ENCODE results near the gene ZDHHC12. TPM values are rescaled to one million over a fixed set of nuclear protein-coding genes. Genes with fewer than 3 reads are reported as not detected.
"Not testable (repeated sequence)": the region's sequence is repeated elsewhere in the genome, so short reads cannot be mapped to it uniquely, and the experiment has no call there.

The ZDHHC12 gene
- polyA plus RNA-seq, 4 donors, result 44.6 to 99.3 (median 68.6) TPM

DNA sequence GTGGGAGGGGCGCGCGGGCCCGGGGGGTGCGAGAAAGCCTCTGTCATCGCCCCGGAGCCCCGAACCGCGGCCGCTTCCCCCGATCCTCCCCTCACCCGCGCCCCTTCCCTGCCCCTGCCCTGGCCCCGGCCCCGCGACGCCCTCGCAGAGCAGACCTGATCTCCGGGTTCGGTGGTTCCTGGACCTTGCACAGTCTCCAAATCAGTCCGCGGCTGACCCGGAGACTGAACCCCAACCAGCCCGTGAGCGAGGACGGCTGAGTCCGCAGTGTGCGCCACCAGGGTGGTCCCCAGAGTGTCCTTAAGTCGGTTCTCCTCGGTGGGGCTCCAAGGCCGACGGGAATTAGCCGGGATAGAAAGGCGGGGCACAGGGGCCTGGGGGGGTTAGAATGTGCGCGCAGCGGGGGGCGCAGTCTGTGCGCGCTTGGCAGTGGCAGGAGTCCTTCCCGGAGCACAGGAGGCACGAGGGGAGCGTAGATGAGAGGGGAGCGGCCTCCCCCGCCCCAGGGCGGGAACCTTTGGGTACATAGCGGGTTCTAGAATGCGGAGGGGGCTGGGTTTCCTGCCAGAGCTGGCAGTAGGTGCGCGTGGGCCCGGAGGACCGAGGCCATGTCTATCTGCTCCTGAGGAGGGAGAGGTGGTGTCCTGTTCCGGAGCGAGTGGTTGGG, 20.8 kb downstream of the ZDHHC12 start:
- peak; percentile 40 to 60 for DNase-seq
- Histone ChIP-seq H3K27me3 (ENCODE audit: control insufficient read depth in 3 of 3, insufficient read depth in 3 of 3, low read length in 3 of 3) (no peaks in the 10 kb centered on the region), H3K36me3 (ENCODE audit: control insufficient read depth in 3 of 3, insufficient read depth in 2 of 3, low read depth in 1 of 3, low read length in 3 of 3) (peaks cover 0 to 11% (median 0%) of the 10 kb centered on the region in 3 donors), H3K4me1 (ENCODE audit: control insufficient read depth in 3 of 3, insufficient read depth in 2 of 3, low read depth in 1 of 3, low read length in 2 of 3) (no peaks in the 10 kb centered on the region), H3K9me3 (ENCODE audit: control insufficient read depth in 2 of 2, insufficient read depth in 1 of 2, low read depth in 1 of 2, low read length in 1 of 2) (no peaks in the 10 kb centered on the region), H3K27ac (ENCODE audit: low read depth in 1 of 3, low read length in 2 of 3) (peak overlapping the region in 1 of 3 donors; percentile 81), H3K4me3 (ENCODE audit: low read depth in 1 of 3, low read length in 3 of 3) (peak overlapping the region; percentile 48 to 76 (median 60))
- WGBS, 3 donors, result 7 to 9% (median 8%) methylated on average over 30 to 55 of the region's 55 CpGs
- FAIRE-seq, result no peak

DNA sequence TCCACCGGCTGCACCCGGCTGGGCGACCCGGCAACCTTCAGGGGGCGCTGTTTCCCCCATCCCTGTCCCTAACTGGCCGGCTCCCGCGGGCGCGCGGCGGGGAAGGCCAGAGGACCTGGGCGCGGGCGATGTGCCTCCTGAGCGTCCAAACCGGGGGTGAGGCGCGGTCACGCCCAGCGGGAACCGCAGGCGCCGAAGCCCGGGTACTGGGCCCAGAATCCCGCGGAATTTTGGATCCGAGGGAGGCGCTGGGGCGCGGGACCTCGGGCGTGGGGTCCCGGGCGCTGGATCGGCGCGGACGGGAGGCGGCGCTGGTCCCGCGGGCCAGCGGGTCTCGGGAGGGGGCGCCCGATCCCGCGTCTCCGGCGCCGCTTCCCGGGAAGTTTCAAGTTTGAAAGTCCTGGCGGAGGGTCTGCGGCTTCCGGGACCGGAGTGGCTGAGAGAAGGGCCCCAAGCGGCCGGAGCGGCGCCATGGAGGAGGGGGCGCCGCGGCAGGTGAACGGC, 21.4 kb downstream of the ZDHHC12 start, which contains the start of gene PKN3:
Gene PKN3 (plus strand): TSS at position 59 of the 504 bp plus-strand sequence. CDS start 413 bp downstream, at position 472.
- H3K27ac ChIP-seq (ENCODE audit: low read depth in 1 of 3, low read length in 2 of 3), result peak within 1 kb of the TSS in 1 of 3 donors; percentile 81
- no peaks in the 10 kb centered on the region for H3K27me3 ChIP-seq (ENCODE audit: control insufficient read depth in 3 of 3, insufficient read depth in 3 of 3, low read length in 3 of 3)
- H3K36me3 ChIP-seq (ENCODE audit: control insufficient read depth in 3 of 3, insufficient read depth in 2 of 3, low read depth in 1 of 3, low read length in 3 of 3), result peaks cover 0 to 10% (median 0%) of the 10 kb centered on the region in 3 donors
- no peaks in the 10 kb centered on the region for H3K4me1 ChIP-seq (ENCODE audit: control insufficient read depth in 3 of 3, insufficient read depth in 2 of 3, low read depth in 1 of 3, low read length in 2 of 3)
- H3K4me3 ChIP-seq (ENCODE audit: low read depth in 1 of 3, low read length in 3 of 3), result peak within 1 kb of the TSS; percentile 48 to 76 (median 60)
- no peak for FAIRE-seq
- DNase-seq, result peak; percentile 83 to 95
- WGBS, 3 donors, result 0% methylated on average over 27 to 65 of the region's 65 CpGs
- no peaks in the 10 kb centered on the region for H3K9me3 ChIP-seq (ENCODE audit: control insufficient read depth in 2 of 2, insufficient read depth in 1 of 2, low read depth in 1 of 2, low read length in 1 of 2)

DNA sequence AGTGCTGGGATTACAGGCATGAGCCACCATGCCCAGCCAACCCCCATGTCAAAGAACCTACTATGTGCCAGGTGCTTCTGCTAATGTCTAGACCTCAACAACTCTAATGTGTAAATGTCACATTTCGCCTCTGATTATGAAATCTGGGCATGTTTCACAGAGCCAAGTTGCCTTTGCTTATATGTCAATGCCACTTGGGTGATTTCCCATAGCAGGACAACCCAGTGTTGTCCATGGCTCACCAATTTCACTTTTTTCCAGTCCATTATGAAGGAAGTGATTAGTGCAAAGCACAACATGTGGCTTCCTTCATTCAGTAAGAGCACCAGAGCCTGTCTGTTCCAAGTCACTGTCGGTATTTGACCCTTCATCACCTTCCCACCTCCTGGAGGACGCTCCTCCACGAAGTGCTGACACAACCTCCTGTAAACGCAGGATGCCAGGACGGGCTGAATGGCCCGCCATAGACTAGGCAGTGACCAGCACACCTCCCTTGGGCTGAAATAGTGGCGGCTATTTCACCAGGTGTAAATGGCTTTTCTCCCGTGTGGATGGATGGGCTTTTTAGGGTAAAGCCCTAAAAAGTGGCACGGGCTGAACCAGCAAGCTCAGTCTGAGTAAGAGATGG, 22.6 kb downstream of the ZDHHC12 start:
- peaks cover 0 to 6% (median 2%) of the 10 kb centered on the region in 3 donors for H3K36me3 ChIP-seq (ENCODE audit: control insufficient read depth in 3 of 3, insufficient read depth in 2 of 3, low read depth in 1 of 3, low read length in 3 of 3)
- H3K4me3 ChIP-seq (ENCODE audit: low read depth in 1 of 3, low read length in 3 of 3), result no peak overlapping the region
- 78 to 87% (median 81%) methylated on average over 10 of the region's 10 CpGs for WGBS, 3 donors
- FAIRE-seq (no peak), DNase-seq (no peak)
- H3K9me3 ChIP-seq (ENCODE audit: control insufficient read depth in 2 of 2, insufficient read depth in 1 of 2, low read depth in 1 of 2, low read length in 1 of 2), result no peaks in the 10 kb centered on the region
- H3K27me3 ChIP-seq (ENCODE audit: control insufficient read depth in 3 of 3, insufficient read depth in 3 of 3, low read length in 3 of 3), result no peaks in the 10 kb centered on the region
- no peaks in the 10 kb centered on the region for H3K4me1 ChIP-seq (ENCODE audit: control insufficient read depth in 3 of 3, insufficient read depth in 2 of 3, low read depth in 1 of 3, low read length in 2 of 3)
- no peak overlapping the region for H3K27ac ChIP-seq (ENCODE audit: low read depth in 1 of 3, low read length in 2 of 3)

DNA sequence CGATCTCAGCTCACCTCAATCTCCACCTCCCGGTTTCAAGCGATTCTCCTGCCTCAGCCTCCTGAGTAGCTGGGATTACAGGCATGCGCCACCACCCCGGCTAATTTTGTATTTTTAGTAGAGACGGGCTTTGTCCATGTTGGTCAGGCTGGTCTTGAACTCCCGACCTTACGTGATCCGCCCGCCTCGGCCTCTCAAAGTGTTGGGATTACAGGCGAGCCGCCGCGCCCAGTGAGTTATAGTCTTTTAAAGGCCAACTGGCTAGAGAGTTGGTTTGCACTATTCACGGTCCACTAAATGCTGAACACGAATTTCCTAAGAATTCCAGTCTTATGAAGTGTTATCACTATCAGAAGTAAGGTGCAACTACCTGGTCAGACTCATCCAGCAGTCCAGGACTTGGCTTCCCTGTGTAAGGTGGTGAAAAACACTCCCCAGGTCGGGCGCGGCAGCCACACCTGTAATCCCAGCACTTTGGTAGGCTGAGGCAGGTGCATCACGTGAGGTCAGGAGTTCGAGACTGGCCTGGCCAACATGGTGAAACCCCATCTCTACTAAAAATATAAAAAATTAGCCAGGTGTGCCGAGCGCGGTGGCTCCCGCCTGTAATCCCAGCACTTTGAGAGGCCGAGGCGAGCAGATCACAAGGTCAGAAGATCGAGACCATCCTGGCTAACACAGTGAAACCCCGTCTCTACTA, 24.7 kb downstream of the ZDHHC12 start:
- not testable (repeated sequence) for H3K9me3 ChIP-seq (ENCODE audit: control insufficient read depth in 2 of 2, insufficient read depth in 1 of 2, low read depth in 1 of 2, low read length in 1 of 2); DNase-seq; FAIRE-seq; H3K4me3 ChIP-seq (ENCODE audit: low read depth in 1 of 3, low read length in 3 of 3); H3K36me3 ChIP-seq (ENCODE audit: control insufficient read depth in 3 of 3, insufficient read depth in 2 of 3, low read depth in 1 of 3, low read length in 3 of 3); H3K27me3 ChIP-seq (ENCODE audit: control insufficient read depth in 3 of 3, insufficient read depth in 3 of 3, low read length in 3 of 3); H3K27ac ChIP-seq (ENCODE audit: low read depth in 1 of 3, low read length in 2 of 3); H3K4me1 ChIP-seq (ENCODE audit: control insufficient read depth in 3 of 3, insufficient read depth in 2 of 3, low read depth in 1 of 3, low read length in 2 of 3)
- WGBS, 3 donors, result 85 to 92% (median 86%) methylated on average over 28 to 30 of the region's 30 CpGs

DNA sequence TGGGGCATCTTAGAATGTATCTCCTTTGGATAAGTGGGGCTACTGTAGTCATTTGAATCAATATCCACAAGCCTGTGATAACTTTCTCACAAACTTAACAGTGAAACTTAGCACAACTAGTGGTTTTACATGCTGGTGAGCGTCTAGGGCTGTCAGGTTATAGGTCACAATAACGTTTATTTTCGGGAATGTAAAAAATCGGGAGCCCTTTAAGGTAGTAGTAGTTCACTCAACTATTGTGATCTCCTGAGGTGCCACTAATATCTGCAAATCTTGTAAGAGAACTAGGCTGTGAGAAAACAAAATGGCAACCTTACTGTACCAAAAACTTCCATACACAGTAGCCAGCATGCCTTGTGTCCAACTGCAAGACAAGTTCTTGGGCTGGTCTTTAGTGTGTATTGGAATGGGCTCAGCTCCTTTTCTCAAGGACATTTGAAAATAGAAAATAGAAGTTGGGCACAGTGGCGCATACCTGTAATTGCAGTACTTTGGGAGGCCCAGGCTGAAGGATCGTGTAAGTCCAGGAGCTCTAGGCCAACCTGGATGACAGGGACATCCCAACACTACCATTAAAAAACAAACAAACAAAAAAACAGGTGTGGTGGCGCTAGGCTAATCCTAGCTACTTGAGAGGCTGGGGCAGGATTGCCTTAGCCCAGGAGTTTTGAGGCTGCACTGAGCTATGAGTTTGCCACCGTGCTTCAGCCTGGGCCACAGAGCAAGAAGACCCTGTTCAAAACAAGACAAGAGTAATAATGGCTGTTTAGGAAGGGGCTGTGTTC, 26.8 kb downstream of the ZDHHC12 start:
- Histone ChIP-seq H3K4me3 (ENCODE audit: low read depth in 1 of 3, low read length in 3 of 3) (no peak overlapping the region), H3K4me1 (ENCODE audit: control insufficient read depth in 3 of 3, insufficient read depth in 2 of 3, low read depth in 1 of 3, low read length in 2 of 3) (no peaks in the 10 kb centered on the region), H3K9me3 (ENCODE audit: control insufficient read depth in 2 of 2, insufficient read depth in 1 of 2, low read depth in 1 of 2, low read length in 1 of 2) (no peaks in the 10 kb centered on the region), H3K27ac (ENCODE audit: low read depth in 1 of 3, low read length in 2 of 3) (no peak overlapping the region), H3K36me3 (ENCODE audit: control insufficient read depth in 3 of 3, insufficient read depth in 2 of 3, low read depth in 1 of 3, low read length in 3 of 3) (peaks cover 8 to 17% (median 9%) of the 10 kb centered on the region in 3 donors), H3K27me3 (ENCODE audit: control insufficient read depth in 3 of 3, insufficient read depth in 3 of 3, low read length in 3 of 3) (no peaks in the 10 kb centered on the region)
- FAIRE-seq, result no peak
- 73 to 75% (median 74%) methylated on average over 8 of the region's 8 CpGs for WGBS, 3 donors
- DNase-seq, result no peak

DNA sequence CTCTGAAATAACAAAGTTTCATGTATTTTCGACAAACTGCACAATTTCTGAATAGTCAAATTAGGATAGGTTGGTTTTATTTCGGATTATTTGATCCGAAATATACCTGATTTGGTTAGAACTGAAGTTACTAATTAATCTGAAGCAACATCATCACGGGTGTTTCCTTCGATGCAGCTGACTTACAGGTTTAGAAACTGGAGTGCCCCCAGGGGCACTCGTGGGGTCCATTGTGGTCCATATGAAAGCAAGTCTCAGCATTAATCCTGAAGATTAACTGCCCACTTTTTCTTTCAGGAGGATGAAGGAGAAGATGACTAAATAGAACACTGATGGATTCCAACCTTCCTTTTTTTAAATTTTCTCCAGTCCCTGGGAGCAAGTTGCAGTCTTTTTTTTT, 29.6 kb downstream of the ZDHHC12 start:
- H3K9me3 ChIP-seq (ENCODE audit: control insufficient read depth in 2 of 2, insufficient read depth in 1 of 2, low read depth in 1 of 2, low read length in 1 of 2), result no peaks in the 10 kb centered on the region
- FAIRE-seq (no peak), DNase-seq (no peak)
- H3K36me3 ChIP-seq (ENCODE audit: control insufficient read depth in 3 of 3, insufficient read depth in 2 of 3, low read depth in 1 of 3, low read length in 3 of 3), result peaks cover 9 to 17% (median 16%) of the 10 kb centered on the region in 3 donors
- H3K27me3 ChIP-seq (ENCODE audit: control insufficient read depth in 3 of 3, insufficient read depth in 3 of 3, low read length in 3 of 3), result no peaks in the 10 kb centered on the region
- H3K27ac ChIP-seq (ENCODE audit: low read depth in 1 of 3, low read length in 2 of 3), result no peak overlapping the region
- H3K4me3 ChIP-seq (ENCODE audit: low read depth in 1 of 3, low read length in 3 of 3), result no peak overlapping the region
- WGBS, 3 donors, result 65 to 76% (median 66%) methylated on average over 6 of the region's 6 CpGs
- H3K4me1 ChIP-seq (ENCODE audit: control insufficient read depth in 3 of 3, insufficient read depth in 2 of 3, low read depth in 1 of 3, low read length in 2 of 3), result peaks cover 0 to 5% (median 2%) of the 10 kb centered on the region in 3 donors

DNA sequence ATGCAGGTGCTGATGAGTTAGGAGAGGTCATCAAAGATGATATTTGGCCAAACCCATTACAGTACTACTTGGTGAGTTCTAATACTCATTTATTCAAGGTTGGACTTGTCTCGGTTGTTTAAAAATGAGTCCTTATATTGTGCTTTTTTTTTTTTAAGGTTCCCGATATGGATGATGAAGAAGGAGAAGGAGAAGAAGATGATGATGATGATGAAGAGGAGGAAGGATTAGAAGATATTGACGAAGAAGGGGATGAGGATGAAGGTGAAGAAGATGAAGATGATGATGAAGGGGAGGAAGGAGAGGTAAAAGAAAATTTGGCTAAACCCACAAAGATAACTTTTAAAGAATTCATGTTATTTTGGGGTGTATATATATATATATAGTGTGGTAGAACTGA, 30.2 kb downstream of the ZDHHC12 start:
- FAIRE-seq, result not testable (repeated sequence)

DNA sequence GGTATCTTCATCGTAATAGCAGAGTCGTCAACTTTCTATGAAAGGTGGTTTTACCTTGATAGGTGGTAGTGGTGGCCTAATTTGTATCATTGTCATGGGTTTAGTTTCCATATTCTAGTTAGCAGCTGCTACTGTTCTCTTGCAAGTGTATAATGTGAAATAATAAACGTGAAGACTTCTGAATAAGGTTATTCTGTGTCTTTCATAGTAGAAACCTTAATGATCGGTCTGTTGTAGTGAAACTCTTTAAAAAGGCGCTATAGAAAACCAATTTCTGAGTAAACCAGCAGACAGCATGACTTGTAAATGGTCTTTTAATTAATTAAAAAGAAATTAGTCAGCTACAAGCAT, 33.3 kb downstream of the ZDHHC12 start:
- no peak for DNase-seq
- Histone ChIP-seq H3K27ac (ENCODE audit: low read depth in 1 of 3, low read length in 2 of 3) (peak overlapping the region in 2 of 3 donors; percentile 3 to 83), H3K4me3 (ENCODE audit: low read depth in 1 of 3, low read length in 3 of 3) (peak overlapping the region; percentile 89 to 90 (median 89)), H3K9me3 (ENCODE audit: control insufficient read depth in 2 of 2, insufficient read depth in 1 of 2, low read depth in 1 of 2, low read length in 1 of 2) (no peaks in the 10 kb centered on the region), H3K36me3 (ENCODE audit: control insufficient read depth in 3 of 3, insufficient read depth in 2 of 3, low read depth in 1 of 3, low read length in 3 of 3) (peaks cover 6 to 14% (median 12%) of the 10 kb centered on the region in 3 donors), H3K4me1 (ENCODE audit: control insufficient read depth in 3 of 3, insufficient read depth in 2 of 3, low read depth in 1 of 3, low read length in 2 of 3) (peaks cover 0 to 31% (median 5%) of the 10 kb centered on the region in 3 donors), H3K27me3 (ENCODE audit: control insufficient read depth in 3 of 3, insufficient read depth in 3 of 3, low read length in 3 of 3) (no peaks in the 10 kb centered on the region)
- WGBS, 3 donors, result 2 to 9% (median 3%) methylated on average over 5 of the region's 5 CpGs
- no peak for FAIRE-seq

More for the DNA sequence above, 30.2 kb downstream of the ZDHHC12 start:
- WGBS, 3 donors, result 78 to 88% (median 86%) methylated on average over 3 of the region's 3 CpGs
- H3K27ac ChIP-seq (ENCODE audit: low read depth in 1 of 3, low read length in 2 of 3); H3K4me3 ChIP-seq (ENCODE audit: low read depth in 1 of 3, low read length in 3 of 3); H3K4me1 ChIP-seq (ENCODE audit: control insufficient read depth in 3 of 3, insufficient read depth in 2 of 3, low read depth in 1 of 3, low read length in 2 of 3); DNase-seq; H3K9me3 ChIP-seq (ENCODE audit: control insufficient read depth in 2 of 2, insufficient read depth in 1 of 2, low read depth in 1 of 2, low read length in 1 of 2); H3K27me3 ChIP-seq (ENCODE audit: control insufficient read depth in 3 of 3, insufficient read depth in 3 of 3, low read length in 3 of 3): not testable (repeated sequence)
- peaks cover 9 to 17% (median 16%) of the 10 kb centered on the region in 3 donors for H3K36me3 ChIP-seq (ENCODE audit: control insufficient read depth in 3 of 3, insufficient read depth in 2 of 3, low read depth in 1 of 3, low read length in 3 of 3)

Data from small intestine (tissue), 7 donors.